Fibroblast of peridontal ligament (primary cell): ENCODE measurements around the gene MAP7D3.

Experiments used
- DNase-seq: peaks from one replicate; pipeline ENCODE4 v3.0.0-alpha.2; 2010; ENCODE audit errors: extremely low read depth

Gene MAP7D3

DNA sequence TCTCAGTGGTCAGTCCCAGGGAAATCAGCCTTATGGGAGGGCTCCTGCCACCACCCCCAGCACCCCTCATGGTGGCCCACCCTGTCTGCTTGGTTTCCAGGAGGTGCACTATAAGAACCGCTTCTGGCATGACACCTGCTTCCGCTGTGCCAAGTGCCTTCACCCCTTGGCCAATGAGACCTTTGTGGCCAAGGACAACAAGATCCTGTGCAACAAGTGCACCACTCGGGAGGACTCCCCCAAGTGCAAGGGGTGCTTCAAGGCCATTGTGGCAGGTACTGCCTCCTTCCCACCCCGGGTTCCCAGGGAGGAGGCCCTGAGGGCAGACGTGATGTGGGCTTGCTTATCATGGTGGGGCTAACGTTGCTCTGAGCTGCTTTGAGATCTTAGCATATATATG is 44.3 kb downstream of the MAP7D3 start:
- no peak for DNase-seq

DNA sequence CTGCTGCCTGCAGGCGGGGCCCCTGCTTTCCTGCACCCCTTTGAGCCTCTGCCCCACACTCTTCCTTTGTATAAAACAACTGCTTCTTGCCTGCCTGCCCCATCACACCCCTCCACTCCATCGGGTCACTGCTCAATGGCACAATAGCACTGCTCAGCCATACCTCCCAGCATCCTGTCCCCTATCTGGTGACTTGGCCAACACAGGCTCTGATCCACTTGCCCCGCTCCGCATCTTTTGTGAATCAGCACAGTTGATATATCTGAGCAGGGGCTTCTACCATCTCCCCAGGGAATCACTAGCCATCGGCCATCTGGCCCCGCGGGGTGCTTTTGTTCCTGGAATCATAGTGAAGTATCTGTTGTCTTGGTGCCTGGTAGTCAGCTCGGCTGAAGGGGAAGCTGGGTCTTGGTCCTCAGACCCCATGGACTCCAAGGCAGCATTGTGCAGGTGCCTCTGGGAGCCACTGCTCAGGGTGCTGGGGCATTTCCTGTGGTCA is 45.3 kb downstream of the MAP7D3 start:
- no peak for DNase-seq

DNA sequence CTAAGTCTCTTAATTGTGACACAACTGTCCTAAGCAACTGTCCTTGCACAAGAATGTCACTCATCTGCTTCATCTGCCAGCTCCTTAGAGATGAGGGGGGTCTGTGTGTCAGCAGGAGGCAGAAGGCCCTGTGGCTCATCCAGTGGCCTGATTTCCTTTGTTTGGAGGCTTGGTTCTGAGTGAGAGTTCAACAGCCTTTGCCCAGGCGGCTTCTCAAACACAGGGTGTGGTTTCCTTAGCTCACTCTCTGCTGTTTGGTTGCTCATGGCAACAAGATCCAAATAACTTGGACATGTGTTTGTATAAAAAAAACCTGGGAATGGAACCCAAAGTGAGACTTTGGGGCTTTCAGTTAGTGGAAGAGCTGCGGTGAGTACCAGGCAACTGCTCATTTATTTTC is 46.6 kb downstream of the MAP7D3 start:
- peak; percentile 82 for DNase-seq

- no peak for DNase-seq
Measured at GRCh38 chrX:136203951-136204350, 47.2 kb downstream of the MAP7D3 start.

- DNase-seq: no peak
Measured at GRCh38 chrX:136203438-136203837, 47.8 kb downstream of the MAP7D3 start.

GRCh38 chrX:136202889-136203288 is 48.3 kb downstream of the MAP7D3 start:
- DNase-seq: peak; percentile 57

DNA sequence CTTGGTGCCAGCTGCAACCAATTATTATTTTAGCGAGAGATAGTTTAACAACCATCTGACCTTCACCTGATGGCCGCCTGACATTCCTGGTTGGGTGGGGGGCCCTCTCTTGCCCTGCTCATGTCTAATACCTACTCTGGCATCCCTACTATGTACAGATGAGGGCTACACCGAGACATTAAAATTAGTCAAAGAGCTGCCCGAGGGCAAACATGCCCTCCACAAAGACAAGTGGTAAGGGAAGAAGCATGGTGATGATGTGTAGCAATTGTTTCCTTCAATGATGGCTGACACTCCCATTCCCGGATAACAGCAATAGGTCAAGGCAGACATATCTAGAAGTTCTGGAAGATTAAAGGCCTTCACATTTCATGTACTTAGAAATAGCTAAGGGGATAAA is 49.6 kb downstream of the MAP7D3 start:
- DNase-seq: no peak

DNA sequence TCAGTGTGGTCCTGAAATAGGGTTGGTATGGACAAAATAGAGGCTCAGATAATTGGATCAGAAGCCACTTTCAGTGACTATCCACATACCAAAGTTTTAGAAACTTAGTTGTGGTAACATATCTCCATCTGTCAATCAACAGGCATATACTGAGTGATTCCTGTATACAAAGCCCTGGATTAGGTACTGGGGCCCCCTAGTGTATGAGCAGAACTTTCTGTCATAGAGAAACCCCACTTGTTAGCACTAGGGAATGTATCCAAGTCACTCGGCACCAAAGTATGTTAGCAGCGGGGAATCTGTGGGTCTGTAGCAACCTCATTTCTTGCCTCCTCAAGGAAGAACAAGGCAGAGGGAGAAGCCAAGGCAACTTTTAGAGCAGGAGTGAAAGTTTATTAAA is 50.7 kb downstream of the MAP7D3 start:
- peak; percentile 54 for DNase-seq

DNA sequence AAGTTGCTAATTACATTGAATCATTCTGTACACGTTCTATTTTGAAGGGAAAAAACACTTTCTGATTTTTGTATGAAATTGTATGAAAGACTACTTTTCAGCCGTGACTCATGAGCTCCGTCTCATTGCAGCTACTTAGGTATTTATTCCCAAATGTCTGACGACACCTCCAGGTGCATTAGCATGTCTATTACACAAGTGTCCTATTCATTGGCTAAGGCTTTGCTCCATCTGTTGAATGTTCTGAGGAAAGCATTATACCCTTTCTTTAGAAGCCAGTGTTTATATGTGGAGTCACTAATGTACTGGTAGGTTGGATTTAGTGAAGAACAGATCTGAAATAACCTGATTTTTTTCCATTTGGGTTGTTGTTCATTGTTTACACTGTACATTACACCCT is 51.8 kb downstream of the MAP7D3 start:
- DNase-seq: no peak

DNA sequence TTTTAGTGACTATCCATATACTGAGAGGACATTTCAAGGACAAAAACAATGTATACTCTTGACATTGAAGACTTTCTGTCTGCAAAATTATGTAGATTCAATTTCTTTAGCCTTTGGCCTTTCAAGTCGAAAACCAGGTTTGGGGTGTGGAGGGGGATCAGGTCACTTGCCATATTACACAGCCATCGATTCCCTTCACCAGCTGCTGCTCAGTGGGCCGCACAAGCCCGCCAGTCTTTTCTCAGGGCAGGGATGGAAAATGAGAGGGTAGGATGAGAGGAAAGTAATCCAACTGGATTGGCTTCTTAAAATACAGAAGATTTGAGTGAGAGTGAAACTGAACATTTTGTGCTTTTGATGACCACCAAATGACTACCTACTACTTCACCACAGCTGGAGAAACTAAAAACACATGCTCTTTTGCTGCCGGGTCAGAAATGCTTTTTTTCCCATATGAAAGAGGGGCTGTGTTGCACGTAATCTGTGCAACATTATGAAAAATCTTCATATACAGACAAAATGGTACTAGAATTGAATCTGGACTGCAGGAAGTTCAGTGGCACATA is 52.4 kb downstream of the MAP7D3 start:
- peak; percentile 42 for DNase-seq

DNA sequence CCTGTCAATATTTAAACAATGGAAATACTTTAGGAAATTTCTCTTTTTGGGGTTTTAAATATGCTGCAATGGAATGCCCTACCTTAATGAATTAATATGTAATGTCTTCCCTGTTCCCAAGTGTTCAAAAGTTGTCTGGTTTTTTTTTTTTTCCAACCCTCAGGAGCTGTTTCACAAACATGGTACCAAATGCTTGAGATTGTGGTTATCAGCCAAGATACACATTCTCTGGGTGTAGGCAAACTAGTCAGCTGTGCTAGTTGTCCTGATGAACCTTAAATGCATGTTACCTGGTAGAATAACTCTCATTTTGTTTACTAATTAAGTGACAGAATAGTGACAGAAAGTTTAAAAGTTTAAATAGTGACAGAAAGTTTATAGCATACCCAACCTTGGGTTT is 53.2 kb downstream of the MAP7D3 start:
- DNase-seq: no peak

DNA sequence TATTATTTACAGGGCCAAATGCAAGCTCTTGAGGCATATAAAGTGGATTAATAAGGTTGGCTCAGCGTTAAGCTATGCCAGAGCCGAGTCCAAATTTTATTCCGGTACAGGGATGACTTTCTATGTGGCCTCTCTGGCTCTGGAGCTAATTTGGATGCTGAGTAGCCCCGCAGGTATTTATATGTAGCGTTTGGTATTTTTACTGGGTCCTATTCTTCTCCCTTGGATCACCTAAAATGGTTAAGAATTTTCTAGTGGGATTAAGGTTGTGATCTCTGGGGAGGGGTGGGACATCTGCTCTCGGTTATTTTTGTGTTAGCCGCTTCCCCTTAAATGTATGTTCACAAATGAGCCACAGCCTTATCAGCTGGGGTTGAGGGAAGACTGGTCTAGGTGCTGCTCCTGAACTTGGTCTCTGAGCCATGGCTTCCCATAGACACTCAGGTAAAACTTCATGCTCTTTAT is 54.5 kb downstream of the MAP7D3 start:
- DNase-seq: no peak

DNA sequence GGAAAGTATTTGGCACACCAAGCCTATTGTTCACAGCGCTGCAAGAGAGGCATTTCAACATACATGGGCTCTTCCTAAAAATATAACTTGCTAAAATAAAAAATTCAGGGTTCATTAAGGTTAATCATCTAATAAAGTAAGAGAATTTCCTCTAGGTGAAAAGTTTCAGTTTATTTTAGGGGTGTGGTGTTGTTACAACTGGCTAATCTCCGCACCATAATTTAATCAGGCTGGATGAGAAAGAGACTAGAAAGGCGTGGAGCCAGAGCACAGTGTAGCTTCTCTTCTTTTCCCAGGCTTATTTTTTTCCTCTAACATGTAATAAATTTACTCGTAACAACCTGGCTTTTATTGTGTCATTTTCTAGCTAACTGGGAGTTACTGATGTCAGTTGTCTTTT is 56.0 kb downstream of the MAP7D3 start:
- no peak for DNase-seq

GRCh38 chrX:136194536-136194935 is 56.7 kb downstream of the MAP7D3 start:
- DNase-seq: no peak

- DNase-seq: no peak
Measured at GRCh38 chrX:136193771-136194170, 57.4 kb downstream of the MAP7D3 start.

DNA sequence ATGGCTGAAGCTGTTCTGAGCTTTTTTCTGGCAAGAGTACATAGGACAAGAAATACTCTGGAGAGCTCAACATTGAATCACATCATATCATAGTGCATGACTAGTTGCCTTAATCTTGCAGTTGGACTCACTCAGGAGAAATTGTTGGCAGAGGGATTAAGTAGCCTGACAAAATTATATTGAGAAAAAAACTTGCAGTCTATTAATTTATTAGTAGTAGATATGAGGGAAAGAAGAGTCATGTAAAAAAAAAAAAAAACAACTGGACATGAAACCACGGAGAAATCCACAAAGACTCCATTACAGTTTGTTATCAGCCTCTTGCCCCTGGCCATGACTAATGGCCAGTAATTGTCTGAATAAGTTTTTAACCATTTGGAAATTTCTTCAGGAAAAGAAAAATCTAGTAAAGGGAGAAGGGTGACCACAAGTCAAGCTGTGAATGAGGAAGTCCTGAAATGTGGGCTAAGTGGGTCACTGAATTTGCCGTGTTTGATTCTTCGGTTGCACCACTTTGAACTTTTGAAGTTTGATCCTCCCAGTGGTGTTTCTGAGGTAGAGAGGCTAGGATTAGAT is 58.3 kb downstream of the MAP7D3 start:
- DNase-seq: peak; percentile 63

- DNase-seq: no peak
Measured at GRCh38 chrX:136192135-136192534, 59.1 kb downstream of the MAP7D3 start.

- DNase-seq: no peak
Measured at GRCh38 chrX:136191171-136191570, 60.0 kb downstream of the MAP7D3 start.

DNA sequence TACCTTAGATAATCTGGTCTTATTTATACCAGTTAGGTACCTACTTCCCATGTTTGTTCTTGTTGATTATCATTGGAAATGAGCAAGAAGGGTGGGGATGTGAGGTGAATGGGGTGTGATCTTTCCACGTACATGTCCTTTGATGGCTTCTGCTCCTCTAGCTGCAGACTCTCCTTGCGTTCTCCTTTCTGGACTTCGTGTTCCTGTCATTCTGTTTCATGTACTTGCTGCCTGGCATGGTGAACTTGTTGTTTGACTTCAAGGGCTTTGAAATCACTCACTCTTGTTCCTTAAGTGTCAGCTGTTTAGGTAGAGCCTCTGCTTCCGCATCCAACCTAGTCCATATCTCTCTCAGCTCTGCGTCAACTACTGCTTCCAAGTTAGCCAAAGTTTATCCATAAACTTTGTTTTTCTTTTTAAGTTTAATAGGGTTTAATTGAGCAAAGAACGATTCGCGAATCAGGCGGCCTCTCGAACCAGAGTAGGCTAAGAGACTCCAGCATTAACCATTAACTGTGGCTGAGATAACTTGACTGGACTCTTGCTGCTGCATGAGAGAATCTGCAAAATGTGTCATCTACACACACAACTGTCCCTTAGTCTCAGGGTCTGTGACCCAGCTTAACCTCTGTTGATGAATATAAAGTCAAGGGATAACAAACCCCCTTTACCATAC is 61.0 kb downstream of the MAP7D3 start:
- no peak for DNase-seq

DNA sequence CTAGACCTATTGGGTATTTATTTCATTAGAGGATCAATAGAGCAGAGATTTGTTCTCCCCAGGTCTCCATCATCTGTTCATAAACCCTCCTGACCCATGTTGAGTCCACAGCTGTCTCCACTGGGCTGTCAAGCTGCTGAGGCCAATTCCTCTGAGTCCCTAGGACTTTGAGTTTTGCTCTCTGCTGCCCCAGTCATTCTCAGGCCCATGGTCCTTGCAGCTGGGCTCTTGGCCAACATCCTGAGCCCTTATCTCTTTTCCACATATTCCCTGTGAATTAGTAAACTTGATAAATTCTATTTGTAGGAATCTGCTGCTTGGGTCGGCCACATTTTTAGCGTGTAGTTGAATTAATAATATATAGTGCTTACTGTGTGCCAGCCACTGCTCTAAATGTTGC is 62.0 kb downstream of the MAP7D3 start:
- no peak for DNase-seq

- no peak for DNase-seq
Measured at GRCh38 chrX:136186023-136186413, 65.2 kb downstream of the MAP7D3 start.

GRCh38 chrX:136185401-136186022 is 65.7 kb downstream of the MAP7D3 start:
- DNase-seq: peak; percentile 69

DNA sequence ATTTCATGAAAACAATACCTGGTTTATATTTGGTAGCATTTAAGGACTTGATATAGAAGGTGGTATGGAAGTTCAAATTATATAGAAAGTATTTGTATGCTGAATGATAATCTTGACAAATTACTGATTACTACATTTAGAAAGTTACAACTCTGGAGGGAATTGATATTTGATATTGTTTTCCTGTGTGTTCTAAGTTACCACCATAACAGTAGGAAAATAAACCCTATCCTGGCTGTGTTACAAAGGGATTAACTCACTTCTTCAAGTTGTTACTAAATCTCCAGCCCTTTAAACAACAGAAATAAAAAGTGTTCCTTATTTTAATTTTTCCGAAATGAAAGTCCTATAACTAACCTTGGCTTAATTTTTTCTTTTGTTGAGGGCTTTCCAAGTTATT is 67.3 kb downstream of the MAP7D3 start:
- DNase-seq: peak; percentile 80
